ENCODE results near the gene CHTOP. TPM values are rescaled to one million over a fixed set of nuclear protein-coding genes. Genes with fewer than 3 reads are reported as not detected.
"Not testable (repeated sequence)": the region's sequence is repeated elsewhere in the genome, so short reads cannot be mapped to it uniquely, and the experiment has no call there.

CHTOP gene
- total and polyA plus RNA-seq, 2 of the 8 experiments (the other 6 are each of a cell fraction or from before 2014, with no cell fraction given), result 84.6 to 104 TPM

- TF ChIP-seq NANOG (IDR thresholded peaks at IDR 0.05; ENCODE audit: insufficient read depth, low read depth, low read length, poor library complexity, severe bottlenecking) (no peak), MAFK (IDR thresholded peaks at IDR 0.05; ENCODE audit: low read depth, low read length) (no peak), RAD21 (IDR thresholded peaks at IDR 0.05 in 1 of 2, conservative IDR thresholded peaks at IDR 0.05 in 1 of 2; ENCODE audit: low read depth in 2 of 2, low read length in 2 of 2) (no peak)
Measured at GRCh38 chr1:153587314-153587713, 46.6 kb upstream of the CHTOP start (continued).

GRCh38 chr1:153588033-153588432 is 45.8 kb upstream of the CHTOP start:
- H3K56ac ChIP-seq (replicated peaks; ENCODE audit: insufficient read length, low read depth, low read length); H3K79me1 ChIP-seq (ENCODE audit: low read depth, low read length); H3K23me2 ChIP-seq (ENCODE audit: low read depth, low read length); H3K36me3 ChIP-seq (ENCODE audit: control insufficient read depth in 2 of 4, insufficient read depth in 4 of 4, low read length in 3 of 4); H3K4me3 ChIP-seq (ENCODE audit: extremely low read depth in 1 of 4, insufficient read depth in 2 of 4, low read depth in 3 of 4, low read length in 4 of 4); H2AK5ac ChIP-seq (ENCODE audit: low read depth, low read length); H3K23ac ChIP-seq (ENCODE audit: insufficient read length); H2BK15ac ChIP-seq (ENCODE audit: low read length); H3K27ac ChIP-seq (ENCODE audit: low read depth, low read length); H4K5ac ChIP-seq (ENCODE audit: insufficient read length, low read depth, low read length); H3K27me3 ChIP-seq (replicated peaks in 1 of 4; ENCODE audit: control insufficient read depth in 3 of 4, extremely low read depth in 1 of 4, insufficient read depth in 3 of 4, low read length in 3 of 4); H3K18ac ChIP-seq (ENCODE audit: extremely low read depth, low read length); H3K9ac ChIP-seq (replicated peaks in 1 of 4; ENCODE audit: extremely low read depth in 1 of 4, low read depth in 3 of 4, low read length in 3 of 4); H4K8ac ChIP-seq (ENCODE audit: extremely low read depth, insufficient read depth, low read length); H3K79me2 ChIP-seq (ENCODE audit: control insufficient read depth in 1 of 2, insufficient read depth in 2 of 2, low read length in 2 of 2); H2BK120ac ChIP-seq (replicated peaks; ENCODE audit: low read depth, low read length); CTCF ChIA-PET (ENCODE audit: partially characterized antibody); H3K14ac ChIP-seq (ENCODE audit: insufficient read length); H3K9me3 ChIP-seq (ENCODE audit: insufficient read depth in 2 of 2, low read depth in 1 of 2, low read length in 1 of 2); H2BK5ac ChIP-seq (ENCODE audit: low read depth, low read length); DNase-seq (ENCODE audit: low read depth in 1 of 2, low spot score in 2 of 2); H4K91ac ChIP-seq (replicated peaks; ENCODE audit: insufficient read length, low read length); H4K20me1 ChIP-seq (replicated peaks in 1 of 2; ENCODE audit: control insufficient read depth in 1 of 2, insufficient read depth in 2 of 2, low read length in 2 of 2); H2BK12ac ChIP-seq (ENCODE audit: low read depth, low read length); H3K4me2 ChIP-seq (ENCODE audit: insufficient read depth in 1 of 2, low read depth in 2 of 2, low read length in 2 of 2); H3K4ac ChIP-seq (replicated peaks; ENCODE audit: insufficient read length, low read depth, low read length); FAIRE-seq; H2BK20ac ChIP-seq (ENCODE audit: low read length); H2AFZ ChIP-seq (ENCODE audit: low read length); H3K4me1 ChIP-seq (replicated peaks in 1 of 4; ENCODE audit: control insufficient read depth in 3 of 4, insufficient read depth in 4 of 4, low read length in 3 of 4): not testable (repeated sequence)
- POLR2A ChIA-PET (ENCODE audit: partially characterized antibody), result interaction anchor here (0.6 to 1.3 kb wide), 4 partner anchors 9 to 1382 kb away, joined by 3 to 4 read pairs (median 3); no protein-coding TSS in a partner anchor
- WGBS, 2 experiments (ENCODE audit: extremely low coverage in 1 of 2, insufficient coverage in 1 of 2, insufficient read length in 1 of 2, insufficient replicate concordance in 2 of 2, low coverage in 1 of 2, low lambda C conversion rate in 2 of 2, missing lambda C conversion rate in 1 of 2), result 96% methylated on average over 10 of the region's 10 CpGs; no CpG with 5 or more reads in 1 of the 2 experiments
